H1 (cell line): ENCODE results near the gene KNDC1. TPM values are rescaled to one million over a fixed set of nuclear protein-coding genes. Genes with fewer than 3 reads are reported as not detected.

Source experiments
- CHD1 ChIP-seq: IDR thresholded peaks from 2 replicates; pipeline ENCODE4 v1.6.1; 2012; ENCODE audit warnings: low read depth, low read length, improper control_type of control experiment
- CHD7 ChIP-seq: fragments of 300-600 bp; sonication (generic); IDR thresholded peaks from 2 replicates; pipeline ENCODE4 v1.7.1; 2012; ENCODE audit warnings: low read length, moderate library complexity, mild to moderate bottlenecking, inconsistent platforms; ENCODE audit not compliant: insufficient replicate concordance
- POU5F1 ChIP-seq: IDR thresholded peaks from 2 replicates; pipeline ENCODE4 v1.6.1; 2011; ENCODE audit warnings: low read depth, mild to moderate bottlenecking, low read length, moderate library complexity
- USF2 ChIP-seq: IDR thresholded peaks from 2 replicates; pipeline ENCODE4 v1.6.1; 2011; ENCODE audit warnings: low read length, improper control_type of control experiment
- YY1 ChIP-seq: IDR thresholded peaks from 2 replicates; pipeline ENCODE4 v1.6.1; 2011; ENCODE audit warnings: low read depth, mild to moderate bottlenecking, low read length
- polyA plus RNA-seq, 7 experiments: library from polyadenylated mRNA; depleted of rRNA in 3 of 7; stranded (reverse) in 5 of 7; unstranded in 2 of 7; fragments of >200 nt in 5 of 7; fragments of 200-250 nt in 2 of 7; gene quantifications; 1 replicate in 5 of 7; 2 replicates in 1 of 7; 4 replicates in 1 of 7; pipeline versions ENCODE4 v1.2.1 to v1.2.3, GENCODE V29; 2011 to 2013; ENCODE audit warnings: missing spikeins in 2 of 7, mixed read lengths in 2 of 7
- total RNA-seq: library from RNA; stranded (reverse); fragmentation: NEBNext Ultra II Directional; extraction: Animal tissue kit (Norgen Biotek cat#: 25700); gene quantifications from 2 replicates; pipeline ENCODE4 v1.2.1, GENCODE V29; 2021

KNDC1 gene
- total and polyA plus RNA-seq, 2 of the 8 experiments (the other 6 are each of a cell fraction or from before 2014, with no cell fraction given) = 7.5 to 16.7 TPM

- no peak for TF ChIP-seq POU5F1
- no peak for TF ChIP-seq CHD7
- TF ChIP-seq YY1 = no peak
- TF ChIP-seq USF2 = no peak
- no peak for TF ChIP-seq CHD1
Observed at GRCh38 chr10:133144771-133145170, 15.2 kb upstream of the KNDC1 start (continued).
